Subcutaneous adipose tissue (tissue), 4 donors: ENCODE data around the gene SLC38A1. TPM values are rescaled to one million over a fixed set of nuclear protein-coding genes. Genes with fewer than 3 reads are reported as not detected.

Experiments used
- CTCF ChIP-seq: fragments of 450-650 bp; IDR thresholded peaks from one replicate; pipeline ENCODE4 v1.5.1; 2016; ENCODE audit warnings: low read depth, mild to moderate bottlenecking, control low read depth, antibody characterized with exemption, moderate library complexity
- total RNA-seq, 4 donors: library from RNA; depleted of rRNA; stranded (reverse); fragments of >200 nt; gene quantifications; one replicate each; pipeline ENCODE4 v1.1.0, GENCODE V29; 2016

SLC38A1 gene
- total RNA-seq, 4 donors from 2014 or later = 3.8 to 15.0 (median 8.5) TPM

- TF ChIP-seq CTCF = no peak
These were observed 15.2 kb downstream of the SLC38A1 start for GRCh38 chr12:46253544-46254162.

GRCh38 chr12:46246021-46246700 is 22.7 kb downstream of the SLC38A1 start:
- TF ChIP-seq CTCF = no peak

- no peak for TF ChIP-seq CTCF
These were observed 23.8 kb downstream of the SLC38A1 start for GRCh38 chr12:46244997-46245396.

GRCh38 chr12:46244273-46244915 is 24.4 kb downstream of the SLC38A1 start:
- TF ChIP-seq CTCF = no peak

GRCh38 chr12:46242569-46242968 is 26.3 kb downstream of the SLC38A1 start:
- no peak for TF ChIP-seq CTCF

GRCh38 chr12:46240436-46240835 is 28.4 kb downstream of the SLC38A1 start:
- TF ChIP-seq CTCF = no peak

- no peak for TF ChIP-seq CTCF
These were observed 30.0 kb downstream of the SLC38A1 start for GRCh38 chr12:46238821-46239220.
